Adrenal gland (tissue), 5 donors: ENCODE results near the gene ZNG1A.
"Not testable (repeated sequence)": the region's sequence is repeated elsewhere in the genome, so short reads cannot be mapped to it uniquely, and the experiment has no call there.

Experiments used
- POLR2A ChIP-seq, 2 donors: fragments of 450-650 bp; IDR thresholded peaks; one replicate each; pipeline ENCODE4 v1.6.1; 2017; ENCODE audit warnings: antibody characterized with exemption in 2 of 2, mild to moderate bottlenecking in 2 of 2, moderate library complexity in 1 of 2
- TF ChIP-seq, protein P1 (sequence below), 6 experiments: fragments of 450-650 bp in 4 of 6; fragments of 200-600 bp in 2 of 6; sonication (generic) in 1 of 6; IDR thresholded peaks; 1 replicate in 5 of 6; 2 replicates in 1 of 6; pipeline versions ENCODE4 v1.5.1 to v1.8.0; 2016 to 2021; ENCODE audit warnings: antibody characterized with exemption in 6 of 6, mild to moderate bottlenecking in 2 of 6, moderate library complexity in 1 of 6
- donor health status: DM: no; HTN: no; CAD: no.

DNA sequence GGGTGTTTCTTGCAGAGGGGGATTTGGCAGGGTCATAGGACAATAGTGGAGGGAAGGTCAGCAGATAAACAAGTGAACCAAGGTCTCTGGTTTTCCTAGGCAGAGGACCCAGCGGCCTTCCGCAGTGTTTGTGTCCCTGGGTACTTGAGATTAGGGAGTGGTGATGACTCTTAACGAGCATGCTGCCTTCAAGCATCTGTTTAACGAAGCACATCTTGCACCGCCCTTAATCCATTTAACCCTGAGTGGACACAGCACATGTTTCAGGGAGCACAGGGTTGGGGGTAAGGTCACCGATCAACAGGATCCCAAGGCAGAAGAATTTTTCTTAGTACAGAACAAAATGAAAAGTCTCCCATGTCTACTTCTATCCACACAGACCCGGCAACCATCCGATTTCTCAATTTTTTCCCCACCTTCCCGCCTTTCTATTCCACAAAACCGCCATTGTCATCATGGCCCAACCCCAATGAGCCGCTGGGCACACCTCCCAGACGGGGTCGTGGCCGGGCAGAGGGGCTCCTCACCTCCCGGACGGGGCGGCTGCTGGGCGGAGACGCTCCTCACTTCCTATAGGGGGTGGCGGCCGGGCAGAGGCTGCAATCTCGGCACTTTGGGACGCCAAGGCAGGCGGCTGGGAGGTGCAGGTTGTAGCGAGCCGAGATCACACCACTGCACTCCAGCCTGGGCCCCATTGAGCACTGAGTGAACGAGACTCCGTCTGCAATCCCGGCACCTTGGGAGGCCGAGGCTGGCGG, 95.7 kb downstream of the ZNG1A start:
- TF ChIP-seq, protein P1, sequence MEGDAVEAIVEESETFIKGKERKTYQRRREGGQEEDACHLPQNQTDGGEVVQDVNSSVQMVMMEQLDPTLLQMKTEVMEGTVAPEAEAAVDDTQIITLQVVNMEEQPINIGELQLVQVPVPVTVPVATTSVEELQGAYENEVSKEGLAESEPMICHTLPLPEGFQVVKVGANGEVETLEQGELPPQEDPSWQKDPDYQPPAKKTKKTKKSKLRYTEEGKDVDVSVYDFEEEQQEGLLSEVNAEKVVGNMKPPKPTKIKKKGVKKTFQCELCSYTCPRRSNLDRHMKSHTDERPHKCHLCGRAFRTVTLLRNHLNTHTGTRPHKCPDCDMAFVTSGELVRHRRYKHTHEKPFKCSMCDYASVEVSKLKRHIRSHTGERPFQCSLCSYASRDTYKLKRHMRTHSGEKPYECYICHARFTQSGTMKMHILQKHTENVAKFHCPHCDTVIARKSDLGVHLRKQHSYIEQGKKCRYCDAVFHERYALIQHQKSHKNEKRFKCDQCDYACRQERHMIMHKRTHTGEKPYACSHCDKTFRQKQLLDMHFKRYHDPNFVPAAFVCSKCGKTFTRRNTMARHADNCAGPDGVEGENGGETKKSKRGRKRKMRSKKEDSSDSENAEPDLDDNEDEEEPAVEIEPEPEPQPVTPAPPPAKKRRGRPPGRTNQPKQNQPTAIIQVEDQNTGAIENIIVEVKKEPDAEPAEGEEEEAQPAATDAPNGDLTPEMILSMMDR (IDR thresholded peaks at IDR 0.05) = not testable (repeated sequence)
- TF ChIP-seq POLR2A (IDR thresholded peaks at IDR 0.05) = not testable (repeated sequence)
